NCI-H1092 (cell line): Measurements from ENCODE around the gene TMEM106B.

Experiments used
- DNase-seq: peaks from one replicate; lab custom pipeline; 2025; lab: John Stamatoyannopoulos, UW

The TMEM106B gene

GRCh38 chr7:12228024-12228423 lies 16.9 kb downstream of the TMEM106B start:
- DNase-seq, result no peak

- DNase-seq, result no peak
These were observed 18.0 kb downstream of the TMEM106B start for GRCh38 chr7:12229046-12229445.

GRCh38 chr7:12231097-12231496 lies 20.0 kb downstream of the TMEM106B start:
- no peak for DNase-seq

- DNase-seq, result no peak
These were observed 22.1 kb downstream of the TMEM106B start for GRCh38 chr7:12233175-12233574.

GRCh38 chr7:12234334-12234865 lies 23.3 kb downstream of the TMEM106B start:
- DNase-seq, result no peak

- DNase-seq, result no peak
These were observed 24.9 kb downstream of the TMEM106B start for GRCh38 chr7:12235970-12236369.

GRCh38 chr7:12237007-12237406 lies 25.9 kb downstream of the TMEM106B start:
- DNase-seq, result no peak

- no peak for DNase-seq
These were observed 28.7 kb downstream of the TMEM106B start for GRCh38 chr7:12239806-12240205.

GRCh38 chr7:12244129-12244528 lies 33.0 kb downstream of the TMEM106B start:
- DNase-seq, result peak; percentile 16

GRCh38 chr7:12244694-12245093 lies 33.6 kb downstream of the TMEM106B start:
- no peak for DNase-seq

- DNase-seq, result no peak
These were observed 38.6 kb downstream of the TMEM106B start for GRCh38 chr7:12249706-12250105.

GRCh38 chr7:12250232-12250631 lies 39.1 kb downstream of the TMEM106B start:
- no peak for DNase-seq

- no peak for DNase-seq
These were observed 45.0 kb downstream of the TMEM106B start for GRCh38 chr7:12256090-12256489.

- no peak for DNase-seq
These were observed 46.5 kb downstream of the TMEM106B start for GRCh38 chr7:12257582-12257981.

GRCh38 chr7:12258074-12258473 lies 47.0 kb downstream of the TMEM106B start:
- no peak for DNase-seq

GRCh38 chr7:12267542-12267941 lies 56.4 kb downstream of the TMEM106B start:
- no peak for DNase-seq

- no peak for DNase-seq
These were observed 58.2 kb downstream of the TMEM106B start for GRCh38 chr7:12269100-12269895.

- DNase-seq, result no peak
These were observed 69.9 kb downstream of the TMEM106B start for GRCh38 chr7:12281038-12281437.

- DNase-seq, result no peak
These were observed 76.8 kb downstream of the TMEM106B start for GRCh38 chr7:12287901-12288300.

- DNase-seq, result no peak
These were observed 78.9 kb downstream of the TMEM106B start for GRCh38 chr7:12289996-12290395.

- DNase-seq, result no peak
These were observed 79.7 kb downstream of the TMEM106B start for GRCh38 chr7:12290761-12291160.

GRCh38 chr7:12291870-12292269 lies 80.8 kb downstream of the TMEM106B start:
- DNase-seq, result no peak
